Stromal cell of bone marrow (primary cell): ENCODE measurements around the gene UBE4B.
A peak's percentile ranks its signal among the peaks of the same experiment; 100 is the strongest.
"Not testable (repeated sequence)": the region's sequence is repeated elsewhere in the genome, so short reads cannot be mapped to it uniquely, and the experiment has no call there.

Source experiments
- DNase-seq: peaks from one replicate; pipeline ENCODE4 v3.0.0-alpha.2; 2012; ENCODE audit warnings: low read depth

UBE4B gene

DNA sequence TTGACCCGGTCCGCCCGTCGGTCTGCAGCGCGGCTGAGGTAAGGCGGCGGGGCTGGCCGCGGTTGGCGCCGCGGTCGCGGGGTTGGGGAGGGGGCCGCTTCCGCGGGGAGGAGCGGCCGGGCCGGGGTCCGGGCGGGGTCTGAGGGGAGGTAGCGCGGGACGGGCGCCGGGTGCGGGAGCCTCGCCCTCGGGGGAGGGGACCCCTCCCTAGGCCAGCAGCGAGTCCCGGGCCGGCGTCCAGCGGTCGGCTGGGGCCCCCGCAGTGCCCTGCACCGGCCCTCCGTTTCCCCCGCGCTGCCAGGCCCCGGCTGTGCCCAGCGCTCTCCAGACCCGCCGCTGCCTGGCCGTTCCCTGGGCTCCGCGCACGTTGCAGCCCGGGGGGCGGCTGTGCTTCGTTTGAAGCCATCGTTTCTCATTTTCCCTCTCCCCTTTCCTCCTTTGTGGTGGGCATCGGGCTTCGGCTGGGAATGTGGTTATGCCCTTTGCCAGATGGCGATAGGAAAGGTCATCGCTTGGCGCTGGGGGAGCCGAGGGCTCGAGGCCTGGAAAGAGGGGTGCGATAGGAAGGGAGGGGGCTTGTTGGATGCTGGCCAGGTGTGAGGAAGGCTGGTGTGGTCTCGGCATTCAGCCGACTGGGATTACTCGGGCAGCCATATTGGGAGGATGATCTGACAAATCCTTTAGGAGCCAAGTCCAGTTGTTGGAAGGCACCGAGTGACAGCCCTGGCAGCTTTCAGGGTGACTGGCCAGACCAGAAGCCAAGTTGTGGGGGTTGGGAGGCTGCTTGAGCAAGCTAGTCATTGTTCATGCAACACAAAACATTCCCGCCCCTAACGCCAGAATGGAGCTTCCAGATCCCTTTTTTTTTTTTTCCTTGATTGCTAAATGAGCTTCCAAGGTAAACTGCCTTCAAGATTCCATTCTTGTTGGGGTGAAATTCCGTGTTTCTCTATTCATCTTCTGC, 178.4 kb downstream of the UBE4B start:
- peak; percentile 95 for DNase-seq

DNA sequence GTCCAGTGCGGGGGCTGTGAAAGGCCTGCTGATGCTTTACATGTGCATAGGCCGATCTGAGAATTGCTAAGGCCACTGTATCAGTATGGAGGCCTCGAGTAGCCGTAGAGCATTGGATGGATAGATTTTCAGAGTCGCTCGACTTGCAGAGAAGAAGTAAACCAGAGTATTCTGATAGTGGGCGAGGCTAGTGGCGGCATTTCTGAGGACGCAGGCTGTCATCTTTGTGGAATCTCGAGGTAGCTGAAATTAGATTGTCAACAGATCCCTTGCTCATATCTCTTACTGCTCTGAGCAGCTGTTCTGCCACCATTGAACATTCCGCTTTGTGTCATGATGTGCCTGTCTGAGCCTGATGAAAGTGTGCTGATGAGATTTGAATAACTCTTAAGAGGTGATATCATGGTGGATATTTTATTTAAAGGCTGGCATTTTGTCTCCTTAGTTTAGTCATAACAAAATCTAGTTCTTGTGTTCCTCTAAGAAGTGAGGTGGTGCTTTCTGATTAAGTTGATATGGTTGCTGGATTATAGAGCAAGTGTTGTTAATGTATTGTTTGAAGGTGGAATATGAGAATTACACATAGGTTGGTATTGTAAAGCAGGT, 179.2 kb downstream of the UBE4B start:
- no peak for DNase-seq

DNA sequence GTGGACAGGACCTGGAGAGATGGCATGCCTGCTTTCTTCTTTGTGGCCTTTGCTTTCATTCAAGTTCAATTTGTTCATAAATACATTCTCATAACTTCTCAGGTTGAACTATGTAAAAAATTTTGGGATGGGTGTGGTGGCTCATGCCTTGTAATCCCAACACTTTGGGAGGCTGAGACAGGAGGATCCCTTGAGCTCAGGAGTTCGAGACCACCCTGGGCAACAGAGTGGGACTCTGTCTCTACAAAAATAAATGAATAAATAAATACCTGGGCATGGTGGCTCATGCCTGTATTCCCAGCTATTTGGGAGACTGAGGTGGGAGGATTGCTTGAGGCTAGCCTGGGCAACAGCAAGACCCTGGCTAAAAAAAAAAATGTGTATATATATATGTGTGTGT, 179.7 kb downstream of the UBE4B start:
- no peak for DNase-seq

DNA sequence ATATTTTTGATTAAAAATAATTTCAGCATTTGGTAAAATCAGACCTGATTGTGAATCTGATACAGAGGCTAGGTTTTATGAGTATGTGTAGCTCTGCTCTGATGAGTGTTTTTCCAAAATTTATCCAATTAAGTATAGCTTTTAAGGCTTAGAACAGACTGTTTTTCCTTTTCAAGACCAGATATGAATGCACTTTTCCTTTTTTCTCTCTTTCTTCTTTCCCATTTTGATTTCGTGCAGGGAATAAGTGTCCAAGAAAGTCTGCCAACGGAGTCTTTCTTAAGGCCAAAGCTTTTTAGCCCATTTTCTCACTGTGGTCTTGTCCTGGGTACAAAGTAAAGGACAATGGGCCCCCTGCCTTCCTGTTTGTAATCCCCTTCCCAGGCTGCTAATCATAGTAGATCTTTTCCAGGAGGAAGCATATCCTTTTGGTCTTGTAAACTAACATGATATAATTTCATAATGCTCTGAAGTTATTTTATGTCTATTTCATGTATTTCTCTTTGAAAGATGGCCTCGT, 180.5 kb downstream of the UBE4B start:
- no peak for DNase-seq

DNA sequence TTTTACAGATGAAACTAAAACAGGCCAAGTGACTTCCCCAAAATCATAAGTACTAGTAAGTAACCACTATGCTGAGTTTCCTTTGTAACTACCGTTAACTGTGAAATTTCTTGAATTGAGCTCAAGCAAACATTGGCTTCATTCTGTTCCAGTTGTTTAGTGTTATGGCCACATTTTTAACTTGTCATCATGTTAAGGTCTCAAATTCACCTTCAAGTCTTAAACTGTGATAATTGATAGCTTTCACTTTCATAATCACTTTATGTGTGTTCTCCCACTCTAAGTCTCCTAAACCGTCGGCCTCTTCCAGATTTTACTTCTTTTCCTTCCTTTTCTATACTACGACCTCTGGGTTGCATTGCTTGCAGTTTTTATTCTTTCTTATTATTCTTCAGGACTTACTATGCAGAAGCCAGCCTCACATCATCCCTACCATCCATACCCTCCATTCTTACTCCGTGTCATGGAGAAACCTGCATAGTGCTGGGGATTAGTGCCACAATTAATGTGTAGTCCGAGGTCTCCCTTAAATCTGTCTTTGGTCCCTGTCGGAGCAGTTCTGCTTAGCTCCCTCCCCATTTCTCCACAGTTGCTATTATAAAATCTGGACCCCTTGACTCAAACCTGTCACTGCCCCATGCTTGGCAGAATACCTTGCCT, 183.5 kb downstream of the UBE4B start:
- no peak for DNase-seq

DNA sequence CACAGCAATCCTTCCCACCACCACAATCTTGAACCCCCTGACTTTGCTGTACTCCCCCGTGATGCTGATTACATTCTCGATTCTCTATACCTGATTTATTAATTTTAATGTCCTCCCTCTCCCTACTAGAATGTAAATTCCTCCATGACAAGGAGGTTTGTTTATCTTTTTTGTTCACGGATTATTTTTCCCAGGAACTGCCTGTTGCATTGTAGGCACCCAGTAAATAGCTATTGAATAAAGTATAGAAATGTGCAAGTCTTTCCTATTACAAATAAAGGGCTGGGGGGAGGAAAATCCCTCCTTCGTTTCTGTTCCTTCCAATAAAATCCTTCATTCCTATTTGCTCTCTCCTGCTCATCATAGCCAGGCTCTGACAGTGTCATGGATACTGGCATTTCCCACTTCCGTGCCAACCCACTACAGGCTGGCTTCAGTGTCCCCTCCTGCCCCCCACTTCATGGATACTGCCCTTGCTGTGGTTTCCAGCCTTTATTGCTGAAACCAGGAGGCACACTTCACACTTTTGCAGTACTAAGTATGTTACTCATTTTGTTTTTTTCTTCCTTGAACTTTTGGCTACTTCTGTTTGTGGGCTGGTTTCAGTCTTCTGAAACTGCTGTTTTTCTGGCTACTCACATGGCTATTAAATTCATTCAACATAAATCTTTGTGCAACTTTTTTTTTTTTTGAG, 185.1 kb downstream of the UBE4B start:
- peak; percentile 39 for DNase-seq

DNA sequence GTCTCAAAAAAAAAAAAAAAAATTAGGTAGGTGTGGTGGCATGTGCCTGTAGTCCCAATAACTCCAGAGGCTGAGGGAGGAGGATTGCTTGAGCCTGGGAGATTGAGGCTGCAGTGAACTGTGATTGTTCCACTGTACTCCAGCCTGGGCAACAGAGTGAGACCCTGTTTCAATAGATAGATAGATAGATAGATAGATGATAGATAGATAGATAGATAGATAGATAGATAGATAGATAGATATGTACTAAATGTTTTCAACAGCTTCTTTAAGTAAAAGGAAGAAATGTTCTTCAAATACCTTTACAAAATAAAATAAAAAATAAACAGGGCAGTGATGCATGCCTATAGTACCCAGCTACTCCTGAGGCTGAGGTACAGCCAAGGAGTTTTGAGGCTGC, 187.4 kb downstream of the UBE4B start:
- no peak for DNase-seq

DNA sequence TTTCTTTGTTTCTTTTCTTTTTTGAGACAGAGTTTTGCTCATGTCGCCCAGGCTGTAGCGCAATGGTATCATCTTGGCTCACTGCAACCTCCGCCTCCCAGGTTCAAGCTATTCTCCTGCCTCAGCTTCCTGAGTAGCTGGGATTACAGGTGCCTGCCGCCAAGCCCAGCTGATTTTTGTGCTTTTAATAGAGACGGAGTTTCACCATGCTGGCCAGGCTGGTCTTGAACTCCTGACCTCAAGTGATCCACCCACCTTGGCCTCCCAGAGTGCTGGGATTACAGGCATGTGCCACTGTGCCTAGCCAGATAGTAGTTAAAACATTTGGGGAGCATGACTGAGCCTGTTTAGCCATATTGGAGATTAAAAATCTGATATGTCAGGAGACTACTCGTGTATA, 187.9 kb downstream of the UBE4B start:
- DNase-seq, result not testable (repeated sequence)

DNA sequence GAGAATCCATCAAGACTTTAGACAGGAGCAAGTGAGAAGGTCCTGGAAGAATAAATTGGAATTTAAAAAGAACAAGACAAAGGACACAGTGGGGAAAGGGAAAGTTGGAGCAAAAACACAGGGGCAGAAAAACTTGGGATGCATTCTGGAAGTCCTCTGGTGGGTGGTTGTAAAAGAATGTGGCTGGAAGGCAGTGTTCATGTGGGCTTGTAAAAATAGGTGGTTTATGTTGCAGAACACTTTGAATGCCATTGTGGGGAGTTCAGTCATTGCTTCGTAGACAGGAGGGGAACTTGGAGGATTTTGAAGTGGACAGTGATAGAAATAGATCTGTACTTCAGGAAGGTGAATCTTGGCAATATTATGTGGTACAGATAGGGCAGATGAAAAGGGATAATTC, 192.8 kb downstream of the UBE4B start:
- no peak for DNase-seq

DNA sequence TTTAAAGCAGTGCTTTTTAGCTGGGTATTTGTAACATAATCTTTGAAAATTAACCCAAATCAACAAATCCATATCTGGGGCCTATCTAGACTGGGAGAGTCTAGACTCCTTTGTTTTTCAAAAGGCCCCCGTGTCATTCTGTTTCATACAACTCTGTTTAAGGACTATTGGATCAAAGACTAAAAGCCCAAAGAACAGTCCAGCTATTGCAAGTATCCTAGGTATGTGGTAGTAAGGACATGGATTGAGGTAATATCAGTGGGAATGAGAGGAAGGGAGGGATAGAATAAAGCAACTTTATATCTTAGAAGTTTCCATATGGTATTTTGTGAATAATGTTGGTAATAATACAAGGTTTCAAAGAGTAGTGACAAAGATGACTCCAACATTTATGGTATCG, 195.8 kb downstream of the UBE4B start:
- DNase-seq, result no peak

DNA sequence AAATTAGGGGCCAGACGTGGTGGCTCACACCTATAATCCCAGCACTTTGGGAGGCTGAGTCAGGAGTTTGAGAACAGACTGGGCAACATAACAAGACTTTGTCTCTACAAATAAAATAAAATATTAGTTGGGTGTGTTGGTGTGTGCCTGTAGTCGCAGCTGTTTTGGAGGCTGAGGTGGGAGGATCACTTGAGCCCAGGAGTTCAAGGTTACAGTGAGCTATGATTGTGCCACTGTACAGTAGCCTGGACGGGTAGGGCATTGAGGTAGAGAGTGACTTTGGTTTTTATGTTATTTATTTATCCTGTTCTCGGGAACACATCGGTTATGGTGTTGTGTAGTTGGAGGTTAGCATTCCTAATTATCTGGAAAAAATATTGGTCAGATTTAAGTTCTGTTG, 197.1 kb downstream of the UBE4B start:
- no peak for DNase-seq
